WERI-Rb-1 (cell line): ENCODE data around the gene ANGPTL2.

Experiments used
- DNase-seq: peaks from one replicate; pipeline ENCODE4 v3.0.0-alpha.2; 2020
- H3K27ac ChIP-seq: fragments of 250-450 bp; sonication (Bioruptor Pico); 2 replicates; pipeline ENCODE4 v1.5.1; 2020; ENCODE audit warnings: mild to moderate bottlenecking, moderate library complexity
- H3K27me3 ChIP-seq: fragments of 250-450 bp; sonication (Bioruptor Pico); 2 replicates; pipeline ENCODE4 v1.5.1; 2021; ENCODE audit warnings: mild to moderate bottlenecking, low read depth, moderate library complexity; ENCODE audit not compliant: insufficient read depth, severe bottlenecking
- H3K36me3 ChIP-seq: fragments of 250-450 bp; sonication (Bioruptor Pico); 2 replicates; pipeline ENCODE4 v1.5.1; 2020; ENCODE audit warnings: mild to moderate bottlenecking, moderate library complexity
- H3K4me3 ChIP-seq: 2 replicates; pipeline ENCODE4 v1.5.1; 2011; ENCODE audit warnings: low read depth, mild to moderate bottlenecking, control low read depth, low read length
- H3K9me3 ChIP-seq: fragments of 250-450 bp; sonication (Bioruptor Pico); 2 replicates; pipeline ENCODE4 v1.5.1; 2021; ENCODE audit warnings: mild to moderate bottlenecking, moderate library complexity; ENCODE audit not compliant: severe bottlenecking
- CTCF ChIP-seq: IDR thresholded peaks from 2 replicates; pipeline ENCODE4 v1.5.1; 2011; ENCODE audit warnings: low read depth, mild to moderate bottlenecking, control low read depth, inconsistent platforms, low read length

ANGPTL2 gene

DNA sequence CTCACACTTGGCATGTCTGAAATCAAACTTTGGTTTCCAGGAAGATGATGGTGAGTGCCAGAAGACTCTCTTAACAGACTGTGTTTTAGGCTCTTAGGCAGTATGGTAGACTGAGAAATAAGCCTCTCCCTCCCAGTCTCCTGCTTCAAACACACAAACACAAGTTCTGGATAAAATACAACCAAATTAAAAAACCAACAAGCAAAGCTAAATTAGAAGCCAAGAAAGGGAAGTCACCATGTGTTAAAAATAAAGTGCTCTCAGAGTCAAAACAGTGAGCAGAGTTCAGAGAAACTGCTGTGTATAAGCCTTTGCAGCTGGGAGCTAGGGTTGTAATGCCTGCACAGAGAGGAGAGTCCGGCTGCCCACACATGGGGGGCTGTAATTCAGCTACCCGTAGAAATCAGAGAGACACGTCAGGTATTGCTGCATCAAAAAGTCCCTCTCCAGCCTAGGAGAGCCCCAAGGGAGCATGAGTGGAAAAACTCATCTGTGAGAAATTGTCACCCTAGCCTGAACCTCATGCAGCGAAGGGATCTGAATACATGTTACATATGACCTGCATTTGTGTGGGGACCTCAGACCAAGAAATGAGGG, 62.6 kb downstream of the ANGPTL2 start:
- TF ChIP-seq CTCF: no peak
- Histone ChIP-seq H3K27me3 (no peaks in the 10 kb centered on the region), H3K9me3 (no peaks in the 10 kb centered on the region), H3K4me3 (no peak overlapping the region), H3K27ac (no peak overlapping the region), H3K36me3 (peaks cover 9% of the 10 kb centered on the region)
- DNase-seq: no peak

- Histone ChIP-seq H3K27ac (no peak overlapping the region), H3K9me3 (no peaks in the 10 kb centered on the region), H3K27me3 (no peaks in the 10 kb centered on the region), H3K4me3 (no peak overlapping the region), H3K36me3 (peaks cover 12% of the 10 kb centered on the region)
- no peak for TF ChIP-seq CTCF
- DNase-seq: no peak
Measured at GRCh38 chr9:127059030-127059429, 63.4 kb downstream of the ANGPTL2 start.

GRCh38 chr9:127058645-127059021, 63.8 kb downstream of the ANGPTL2 start:
- TF ChIP-seq CTCF: no peak
- H3K36me3 ChIP-seq: peaks cover 15% of the 10 kb centered on the region
- no peak overlapping the region; the same call in 1 of the 2 replicates for H3K27ac ChIP-seq
- no peak for DNase-seq
- H3K9me3 ChIP-seq: no peaks in the 10 kb centered on the region
- no peaks in the 10 kb centered on the region for H3K27me3 ChIP-seq
- H3K4me3 ChIP-seq: no peak overlapping the region

- no peak overlapping the region for H3K4me3 ChIP-seq
- TF ChIP-seq CTCF: no peak
- H3K9me3 ChIP-seq: no peaks in the 10 kb centered on the region
- peaks cover 16% of the 10 kb centered on the region for H3K36me3 ChIP-seq
- no peak for DNase-seq
- no peaks in the 10 kb centered on the region for H3K27me3 ChIP-seq
- H3K27ac ChIP-seq: no peak overlapping the region; the same call in 1 of the 2 replicates
Measured at GRCh38 chr9:127058011-127058644, 64.3 kb downstream of the ANGPTL2 start.

DNA sequence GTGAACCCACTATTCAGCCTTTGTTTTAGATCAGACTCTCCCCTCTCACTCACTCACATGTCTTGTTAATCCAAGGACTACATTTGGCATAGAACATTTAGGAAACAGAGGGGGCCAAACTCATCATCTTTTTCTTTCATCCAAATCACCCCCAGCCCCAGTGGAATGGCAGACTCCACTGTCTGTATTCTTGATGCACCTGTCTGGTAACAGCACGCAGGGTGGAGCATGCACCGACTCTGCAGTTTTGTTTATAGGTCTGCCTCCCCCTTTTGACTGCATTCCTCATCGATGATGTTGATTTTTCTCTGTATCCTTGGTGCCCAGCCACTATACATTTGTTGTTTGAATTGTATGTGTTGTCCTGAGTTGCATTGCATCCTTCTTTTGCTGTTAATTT, 66.0 kb downstream of the ANGPTL2 start:
- Histone ChIP-seq H3K27me3 (no peaks in the 10 kb centered on the region), H3K36me3 (peaks cover 22% of the 10 kb centered on the region), H3K27ac (no peak overlapping the region), H3K9me3 (no peaks in the 10 kb centered on the region), H3K4me3 (no peak overlapping the region)
- TF ChIP-seq CTCF: no peak
- no peak for DNase-seq
